Gastrocnemius medialis (tissue), 4 donors: ENCODE results near the gene MMP2. TPM values are rescaled to one million over a fixed set of nuclear protein-coding genes. Genes with fewer than 3 reads are reported as not detected.

Experiments used
- ATAC-seq, 2 donors: fragments of 150-250 bp; one replicate each; pipeline ENCODE4 v1.9.1; 2016
- DNase-seq, 2 donors: peaks; one replicate each; pipeline ENCODE4 v3.0.0-alpha.2; 2019
- H3K27ac ChIP-seq, 4 donors: fragments of 200-600 bp; sonication (generic); 1 replicate in 1 of 4; 2 replicates in 3 of 4; pipeline ENCODE4 v1.5.1; 2016 to 2018; ENCODE audit warnings: mild to moderate bottlenecking in 2 of 4, moderate library complexity in 1 of 4
- H3K27me3 ChIP-seq, 3 donors: fragments of 200-600 bp; sonication (generic) in 2 of 3; 1 replicate in 1 of 3; 2 replicates in 2 of 3; pipeline versions ENCODE4 v1.5.1 to v1.6.0; 2016 to 2019; ENCODE audit warnings: mild to moderate bottlenecking in 1 of 3, moderate library complexity in 1 of 3
- H3K36me3 ChIP-seq, 2 donors: fragments of 200-600 bp; sonication (generic) in 1 of 2; one replicate each; pipeline ENCODE4 v1.5.1; 2017 to 2018
- H3K4me1 ChIP-seq, 2 donors: fragments of 200-600 bp; sonication (generic) in 1 of 2; one replicate each; pipeline ENCODE4 v1.5.1; 2016 to 2017; ENCODE audit warnings: mild to moderate bottlenecking in 2 of 2
- H3K4me3 ChIP-seq, 4 donors: fragments of 200-600 bp; sonication (generic) in 3 of 4; 1 replicate in 1 of 4; 2 replicates in 3 of 4; pipeline ENCODE4 v1.5.1; 2016 to 2019; ENCODE audit warnings: mild to moderate bottlenecking in 2 of 4
- H3K9me3 ChIP-seq, 3 donors: fragments of 200-600 bp; sonication (generic) in 2 of 3; 1 replicate in 1 of 3; 2 replicates in 2 of 3; pipeline ENCODE4 v1.5.1; 2016 to 2019
- POLR2A ChIP-seq, 2 donors: fragments of 450-650 bp; IDR thresholded peaks; one replicate each; pipeline ENCODE4 v1.6.1; 2017; ENCODE audit warnings: antibody characterized with exemption in 2 of 2, mild to moderate bottlenecking in 2 of 2, moderate library complexity in 2 of 2
- in situ Hi-C, 4 donors: fragments of 200-750 bp; cut with MboI; loops; one replicate each; pipeline versions ENCODE4 v1.15.0 to v1.8.0; 2017; ENCODE audit warnings: low sequenced_read_pairs in 4 of 4
- intact Hi-C: fragments of 100-400 bp; cut with DNase I; formaldehyde crosslinking; loops from one replicate; pipeline ENCODE4 v1.15.1; 2023; ENCODE audit warnings: low total_unique reads
- total RNA-seq, 4 donors: library from RNA; depleted of rRNA; stranded (reverse); fragments of >200 nt; gene quantifications; one replicate each; pipeline versions ENCODE4 v1.1.0 to v1.2.3, GENCODE V29; 2016
- TF ChIP-seq, protein P1 (sequence below), 5 experiments: fragments of 450-650 bp in 3 of 5; fragments of 200-600 bp in 2 of 5; sonication (generic) in 2 of 5; IDR thresholded peaks in 4 of 5; conservative IDR thresholded peaks in 1 of 5; 1 replicate in 4 of 5; 2 replicates in 1 of 5; pipeline ENCODE4 v1.5.1; 2016 to 2019; ENCODE audit warnings: antibody characterized with exemption in 5 of 5, mild to moderate bottlenecking in 3 of 5, moderate library complexity in 3 of 5

MMP2 gene
- total RNA-seq, 4 donors from 2014 or later, result 26.6 to 119 (median 55.6) TPM

DNA sequence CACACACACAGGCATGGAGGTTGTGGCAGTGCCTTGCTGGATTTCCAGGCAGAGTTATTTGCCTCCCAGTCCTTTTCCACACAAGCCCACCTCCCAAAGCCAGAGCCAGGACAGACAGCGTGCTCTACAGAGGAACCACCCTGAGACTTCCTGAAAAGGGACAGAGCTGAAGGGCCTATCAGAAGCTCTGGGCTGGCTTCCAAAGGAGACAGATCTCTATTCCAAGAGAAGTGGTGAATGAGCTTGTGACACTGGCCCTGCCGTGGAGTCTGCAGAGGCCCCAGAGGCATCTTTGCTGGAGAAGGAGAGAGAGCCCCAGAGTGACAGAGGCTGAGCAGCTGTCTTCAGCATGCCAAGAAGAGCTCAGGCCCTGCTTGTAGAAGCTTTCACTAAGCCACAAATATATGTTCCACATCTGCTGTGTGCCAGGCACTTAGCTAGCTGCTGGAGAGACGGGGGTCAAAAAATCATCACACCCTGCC, 21.6 kb downstream of the MMP2 start:
- peak; percentile 36 to 50 for DNase-seq
- Histone ChIP-seq H3K4me3 (no peak overlapping the region), H3K9me3 (no peaks in the 10 kb centered on the region), H3K36me3 (peaks cover 0 to 10% of the 10 kb centered on the region in 2 donors), H3K27ac (peak overlapping the region in 1 of 4 donors; percentile 13), H3K4me1 (peaks cover 21 to 23% of the 10 kb centered on the region in 2 donors), H3K27me3 (no peaks in the 10 kb centered on the region)
- peak; percentile 45 to 76 for ATAC-seq
- TF ChIP-seq, protein P1, sequence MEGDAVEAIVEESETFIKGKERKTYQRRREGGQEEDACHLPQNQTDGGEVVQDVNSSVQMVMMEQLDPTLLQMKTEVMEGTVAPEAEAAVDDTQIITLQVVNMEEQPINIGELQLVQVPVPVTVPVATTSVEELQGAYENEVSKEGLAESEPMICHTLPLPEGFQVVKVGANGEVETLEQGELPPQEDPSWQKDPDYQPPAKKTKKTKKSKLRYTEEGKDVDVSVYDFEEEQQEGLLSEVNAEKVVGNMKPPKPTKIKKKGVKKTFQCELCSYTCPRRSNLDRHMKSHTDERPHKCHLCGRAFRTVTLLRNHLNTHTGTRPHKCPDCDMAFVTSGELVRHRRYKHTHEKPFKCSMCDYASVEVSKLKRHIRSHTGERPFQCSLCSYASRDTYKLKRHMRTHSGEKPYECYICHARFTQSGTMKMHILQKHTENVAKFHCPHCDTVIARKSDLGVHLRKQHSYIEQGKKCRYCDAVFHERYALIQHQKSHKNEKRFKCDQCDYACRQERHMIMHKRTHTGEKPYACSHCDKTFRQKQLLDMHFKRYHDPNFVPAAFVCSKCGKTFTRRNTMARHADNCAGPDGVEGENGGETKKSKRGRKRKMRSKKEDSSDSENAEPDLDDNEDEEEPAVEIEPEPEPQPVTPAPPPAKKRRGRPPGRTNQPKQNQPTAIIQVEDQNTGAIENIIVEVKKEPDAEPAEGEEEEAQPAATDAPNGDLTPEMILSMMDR (IDR thresholded peaks at IDR 0.05 in 4 of 5, conservative IDR thresholded peaks at IDR 0.05 in 1 of 5), result no peak
- TF ChIP-seq POLR2A (IDR thresholded peaks at IDR 0.05), result no peak
- in situ Hi-C loops (no loop called here), intact Hi-C loops (no loop called here)

DNA sequence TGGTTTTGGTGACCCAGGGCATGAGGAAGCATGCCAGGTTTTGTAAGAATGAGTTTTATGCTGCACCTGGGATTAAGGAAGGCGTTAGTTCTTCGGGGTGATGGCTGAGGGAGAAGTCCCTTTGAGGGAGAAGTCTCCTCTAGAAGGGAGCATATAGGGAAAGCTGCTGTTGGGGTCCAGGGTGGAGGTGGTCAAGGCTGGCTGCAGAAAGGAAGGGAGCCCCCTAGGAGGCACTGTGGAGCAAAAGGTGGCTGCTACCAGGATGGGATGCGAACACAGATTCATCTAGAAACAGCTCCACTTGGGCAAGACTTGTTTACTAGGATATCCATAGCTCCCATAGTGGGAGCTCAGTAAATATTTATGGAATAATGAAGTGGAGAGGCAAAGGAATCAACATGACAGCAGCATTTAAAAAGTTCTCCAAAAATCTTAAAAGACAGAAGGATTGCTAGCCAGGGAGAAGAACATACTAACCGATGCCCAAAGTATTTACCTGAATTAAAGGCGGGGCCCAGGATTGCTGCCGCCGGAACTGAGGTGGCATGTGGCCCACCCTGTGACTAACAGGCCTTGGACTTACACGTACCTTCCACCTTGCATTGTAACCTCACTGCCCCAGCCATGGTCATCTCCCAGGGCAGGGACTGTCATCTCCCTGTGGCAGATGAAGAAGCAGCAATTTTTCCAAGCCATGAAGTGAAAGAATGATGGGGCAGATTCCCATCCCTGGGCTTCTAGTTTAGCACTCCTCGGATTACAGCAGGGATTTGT, 22.7 kb downstream of the MMP2 start:
- in situ Hi-C loops (no loop called here), intact Hi-C loops (no loop called here)
- Histone ChIP-seq H3K36me3 (peaks cover 0 to 14% of the 10 kb centered on the region in 2 donors), H3K4me1 (peaks cover 21 to 23% of the 10 kb centered on the region in 2 donors), H3K4me3 (no peak overlapping the region), H3K9me3 (no peaks in the 10 kb centered on the region), H3K27me3 (no peaks in the 10 kb centered on the region), H3K27ac (peak overlapping the region in 1 of 4 donors; percentile 10)
- TF ChIP-seq, protein P1 (IDR thresholded peaks at IDR 0.05 in 4 of 5, conservative IDR thresholded peaks at IDR 0.05 in 1 of 5), result no peak
- TF ChIP-seq POLR2A (IDR thresholded peaks at IDR 0.05), result no peak
- DNase-seq, result no peak
- no peak for ATAC-seq

- ATAC-seq (peak; percentile 66 to 67), DNase-seq (peak; percentile 57 to 79)
- peaks cover 0 to 18% of the 10 kb centered on the region in 2 donors for H3K36me3 ChIP-seq
- TF ChIP-seq, protein P1 (IDR thresholded peaks at IDR 0.05 in 4 of 5, conservative IDR thresholded peaks at IDR 0.05 in 1 of 5), result no peak
- TF ChIP-seq POLR2A (IDR thresholded peaks at IDR 0.05), result no peak
- no peak overlapping the region for H3K4me3 ChIP-seq
- H3K4me1 ChIP-seq, result peaks cover 21 to 23% of the 10 kb centered on the region in 2 donors
- H3K9me3 ChIP-seq, result no peaks in the 10 kb centered on the region
- H3K27ac ChIP-seq, result peak overlapping the region in 3 of 4 donors; percentile 29 to 44 (median 33)
- H3K27me3 ChIP-seq, result no peaks in the 10 kb centered on the region
- intact Hi-C loops (no loop called here), in situ Hi-C loops (no loop called here)
Observed at GRCh38 chr16:55502801-55503366, 23.9 kb downstream of the MMP2 start.

GRCh38 chr16:55503726-55504550, 24.9 kb downstream of the MMP2 start:
- TF ChIP-seq, protein P1 (IDR thresholded peaks at IDR 0.05 in 4 of 5, conservative IDR thresholded peaks at IDR 0.05 in 1 of 5), result no peak
- no peak for TF ChIP-seq POLR2A (IDR thresholded peaks at IDR 0.05)
- H3K4me1 ChIP-seq, result peaks cover 21 to 23% of the 10 kb centered on the region in 2 donors
- H3K4me3 ChIP-seq, result no peak overlapping the region
- H3K9me3 ChIP-seq, result no peaks in the 10 kb centered on the region
- DNase-seq, result no peak
- intact Hi-C loops (no loop called here), in situ Hi-C loops (no loop called here)
- peak overlapping the region in 1 of 4 donors; percentile 29 for H3K27ac ChIP-seq
- peaks cover 0 to 18% of the 10 kb centered on the region in 2 donors for H3K36me3 ChIP-seq
- H3K27me3 ChIP-seq, result peaks cover 0 to 3% (median 0%) of the 10 kb centered on the region in 3 donors
- ATAC-seq, result no peak
